Colonic mucosa (tissue), 4 donors: ENCODE results near the gene TCF4. TPM values are rescaled to one million over a fixed set of nuclear protein-coding genes. Genes with fewer than 3 reads are reported as not detected.

Experiments used
- DNase-seq: peaks from one replicate; pipeline ENCODE4 v3.0.0-alpha.2; 2020
- H3K27ac ChIP-seq: fragments of 200-600 bp; one replicate; pipeline ENCODE4 v1.8.0; 2021
- H3K27me3 ChIP-seq: fragments of 200-600 bp; one replicate; pipeline ENCODE4 v1.8.0; 2021
- H3K36me3 ChIP-seq: fragments of 200-600 bp; one replicate; pipeline ENCODE4 v1.8.0; 2021
- H3K4me1 ChIP-seq: fragments of 200-600 bp; one replicate; pipeline ENCODE4 v1.8.0; 2021; ENCODE audit warnings: mild to moderate bottlenecking
- H3K4me3 ChIP-seq: fragments of 200-600 bp; one replicate; pipeline ENCODE4 v1.8.0; 2021
- H3K9ac ChIP-seq, 2 donors: one replicate each; pipeline ENCODE4 v1.7.0; 2013; ENCODE audit warnings: control low read depth in 2 of 2, low read depth in 2 of 2, low read length in 2 of 2
- H3K9me3 ChIP-seq: fragments of 200-600 bp; one replicate; pipeline ENCODE4 v1.8.0; 2021
- intact Hi-C: fragments of 100-400 bp; cut with DNase I; formaldehyde crosslinking; loops from one replicate; pipeline ENCODE4 v1.14.1; 2022
- total RNA-seq, 2 donors: library from RNA; stranded (reverse); fragmentation: NEBNext Ultra II Directional in 1 of 2; extraction: Animal tissue kit (Norgen Biotek cat#: 25700) in 1 of 2; gene quantifications; one replicate each; pipeline ENCODE4 v1.2.1, GENCODE V29; 2021
- TF ChIP-seq, protein P1 (sequence below): fragments of 200-600 bp; IDR thresholded peaks from one replicate; pipeline ENCODE4 v1.8.0; 2022; ENCODE audit warnings: antibody characterized with exemption, mild to moderate bottlenecking
- donor health status: healthy.
- donor health status: DM: no; HTN: no; CAD: no.
- donor health status: DM: no; HTN: no; CAD: no.

Gene TCF4
- total RNA-seq, 2 donors from 2014 or later, result 9.8 to 29.0 TPM

DNA sequence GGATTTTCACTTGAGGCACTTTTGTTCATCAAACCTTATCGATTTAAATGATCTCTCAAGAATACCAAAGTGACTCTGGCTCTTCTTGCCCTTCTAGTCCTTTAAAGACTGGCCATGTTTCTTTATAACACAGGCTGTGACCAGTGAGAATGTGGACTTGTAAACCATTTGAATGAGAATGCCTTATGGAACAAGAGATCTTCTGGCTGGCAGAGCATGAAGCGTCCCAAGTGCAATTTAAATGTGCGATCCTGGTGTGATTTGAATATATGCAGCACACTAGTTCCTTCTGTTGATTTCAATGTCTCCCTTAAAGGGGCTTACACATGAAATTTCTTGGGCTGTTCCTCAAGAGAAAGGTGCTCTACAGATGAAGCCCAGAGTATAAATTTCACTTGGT, 366.4 kb downstream of the TCF4 start:
- no peak overlapping the region for H3K4me3 ChIP-seq
- intact Hi-C loops, result no loop called here

DNA sequence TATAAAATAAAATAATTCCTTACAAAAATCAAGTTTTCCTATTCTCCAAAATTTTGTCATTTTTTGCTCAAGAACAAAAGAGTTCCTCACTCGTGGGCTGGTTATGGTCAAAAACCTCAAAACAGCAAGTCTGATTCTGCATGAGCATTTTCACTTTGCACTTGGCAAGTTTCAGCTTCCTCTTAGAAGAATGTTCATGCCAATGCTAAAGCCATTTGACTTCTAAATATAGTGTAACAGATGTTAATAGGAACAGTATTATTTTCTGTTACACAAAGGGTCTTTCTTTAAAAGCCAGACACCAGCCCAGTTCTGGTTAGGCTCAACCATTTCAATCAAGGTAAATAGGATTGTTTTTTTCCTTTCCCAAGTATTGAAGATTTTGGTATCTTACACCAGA, 367.5 kb downstream of the TCF4 start:
- intact Hi-C loops, result no loop called here
- Histone ChIP-seq H3K4me1 (no peaks in the 10 kb centered on the region), H3K4me3 (no peak overlapping the region), H3K27ac (no peak overlapping the region), H3K9me3 (no peaks in the 10 kb centered on the region), H3K27me3 (no peaks in the 10 kb centered on the region), H3K9ac (no peak overlapping the region), H3K36me3 (no peaks in the 10 kb centered on the region)
- TF ChIP-seq, protein P1, sequence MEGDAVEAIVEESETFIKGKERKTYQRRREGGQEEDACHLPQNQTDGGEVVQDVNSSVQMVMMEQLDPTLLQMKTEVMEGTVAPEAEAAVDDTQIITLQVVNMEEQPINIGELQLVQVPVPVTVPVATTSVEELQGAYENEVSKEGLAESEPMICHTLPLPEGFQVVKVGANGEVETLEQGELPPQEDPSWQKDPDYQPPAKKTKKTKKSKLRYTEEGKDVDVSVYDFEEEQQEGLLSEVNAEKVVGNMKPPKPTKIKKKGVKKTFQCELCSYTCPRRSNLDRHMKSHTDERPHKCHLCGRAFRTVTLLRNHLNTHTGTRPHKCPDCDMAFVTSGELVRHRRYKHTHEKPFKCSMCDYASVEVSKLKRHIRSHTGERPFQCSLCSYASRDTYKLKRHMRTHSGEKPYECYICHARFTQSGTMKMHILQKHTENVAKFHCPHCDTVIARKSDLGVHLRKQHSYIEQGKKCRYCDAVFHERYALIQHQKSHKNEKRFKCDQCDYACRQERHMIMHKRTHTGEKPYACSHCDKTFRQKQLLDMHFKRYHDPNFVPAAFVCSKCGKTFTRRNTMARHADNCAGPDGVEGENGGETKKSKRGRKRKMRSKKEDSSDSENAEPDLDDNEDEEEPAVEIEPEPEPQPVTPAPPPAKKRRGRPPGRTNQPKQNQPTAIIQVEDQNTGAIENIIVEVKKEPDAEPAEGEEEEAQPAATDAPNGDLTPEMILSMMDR, result no peak
- no peak for DNase-seq

More for the DNA sequence above, 366.4 kb downstream of the TCF4 start:
- H3K36me3 ChIP-seq, result no peaks in the 10 kb centered on the region
- TF ChIP-seq, protein P1, result no peak
- no peaks in the 10 kb centered on the region for H3K9me3 ChIP-seq
- H3K9ac ChIP-seq, result no peak overlapping the region
- no peaks in the 10 kb centered on the region for H3K27me3 ChIP-seq
- no peaks in the 10 kb centered on the region for H3K4me1 ChIP-seq
- DNase-seq, result no peak
- no peak overlapping the region for H3K27ac ChIP-seq

DNA sequence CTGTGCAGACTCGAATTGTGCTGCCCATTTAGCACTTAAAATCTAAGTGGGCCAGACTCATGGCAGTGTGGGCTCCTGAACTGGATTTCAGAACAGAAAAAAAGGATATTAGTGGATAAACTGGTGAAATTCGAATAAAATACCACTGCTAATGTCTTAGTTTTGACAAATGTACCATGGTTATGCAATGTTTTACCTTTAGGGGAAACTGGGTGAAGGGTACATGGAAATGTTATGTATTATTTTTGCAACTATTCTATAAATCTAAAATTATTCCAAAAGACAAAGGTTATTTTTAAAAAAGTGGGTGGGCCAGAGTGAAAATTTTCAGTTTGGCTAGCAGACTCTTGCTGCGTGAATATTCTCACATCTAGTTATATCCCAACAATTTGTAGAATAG, 368.2 kb downstream of the TCF4 start:
- Histone ChIP-seq H3K9ac (no peak overlapping the region), H3K27me3 (no peaks in the 10 kb centered on the region), H3K4me3 (no peak overlapping the region), H3K9me3 (no peaks in the 10 kb centered on the region), H3K36me3 (no peaks in the 10 kb centered on the region), H3K27ac (no peak overlapping the region), H3K4me1 (no peaks in the 10 kb centered on the region)
- intact Hi-C loops, result no loop called here
- TF ChIP-seq, protein P1, result no peak
- DNase-seq, result no peak

DNA sequence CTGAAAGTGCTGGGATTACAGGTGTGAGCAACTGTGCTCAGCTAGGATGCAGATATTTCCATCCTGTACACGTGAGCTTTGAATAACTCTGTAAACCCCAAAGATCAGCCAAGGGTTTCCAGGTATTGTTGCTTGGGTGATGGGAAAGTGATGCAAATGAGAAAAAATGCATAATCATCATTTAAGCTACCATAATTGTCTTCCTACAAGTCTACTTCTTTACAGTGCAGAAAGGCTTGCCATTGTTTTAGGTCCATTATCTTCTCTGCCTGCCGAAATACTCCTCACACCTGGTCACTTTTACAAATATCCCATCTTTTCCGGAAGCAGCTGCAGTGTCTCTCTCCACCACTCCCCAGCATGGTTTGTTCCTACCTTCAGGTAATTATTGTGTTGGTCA, 368.9 kb downstream of the TCF4 start:
- TF ChIP-seq, protein P1, result no peak
- no peaks in the 10 kb centered on the region for H3K36me3 ChIP-seq
- no peaks in the 10 kb centered on the region for H3K27me3 ChIP-seq
- intact Hi-C loops, result no loop called here
- H3K27ac ChIP-seq, result no peak overlapping the region
- H3K4me3 ChIP-seq, result no peak overlapping the region
- no peak for DNase-seq
- H3K4me1 ChIP-seq, result no peaks in the 10 kb centered on the region
- no peak overlapping the region for H3K9ac ChIP-seq
- H3K9me3 ChIP-seq, result no peaks in the 10 kb centered on the region

DNA sequence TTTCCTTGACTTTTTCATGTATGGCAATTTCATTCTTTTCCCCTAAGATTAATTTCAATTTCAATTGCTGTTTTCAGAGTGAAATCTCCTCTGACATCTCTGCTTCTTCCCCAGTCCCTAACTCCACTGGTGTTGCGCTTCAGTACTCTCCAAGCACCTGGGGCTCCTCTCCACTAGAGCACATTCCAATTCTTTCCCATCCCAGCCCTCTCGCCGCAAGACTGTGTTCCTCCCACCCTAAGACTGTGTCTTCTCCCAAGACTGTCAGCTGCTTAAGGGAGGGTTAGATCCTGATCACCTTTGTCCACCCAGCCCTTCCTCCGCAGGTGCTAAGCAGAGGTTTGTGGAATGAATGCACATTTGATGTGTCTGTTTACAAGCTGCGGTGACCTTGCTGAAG, 373.0 kb downstream of the TCF4 start:
- Histone ChIP-seq H3K9me3 (no peaks in the 10 kb centered on the region), H3K4me1 (no peaks in the 10 kb centered on the region), H3K4me3 (no peak overlapping the region), H3K9ac (no peak overlapping the region), H3K27me3 (no peaks in the 10 kb centered on the region), H3K36me3 (no peaks in the 10 kb centered on the region), H3K27ac (no peak overlapping the region)
- no peak for DNase-seq
- TF ChIP-seq, protein P1, result no peak
- intact Hi-C loops, result no loop called here

DNA sequence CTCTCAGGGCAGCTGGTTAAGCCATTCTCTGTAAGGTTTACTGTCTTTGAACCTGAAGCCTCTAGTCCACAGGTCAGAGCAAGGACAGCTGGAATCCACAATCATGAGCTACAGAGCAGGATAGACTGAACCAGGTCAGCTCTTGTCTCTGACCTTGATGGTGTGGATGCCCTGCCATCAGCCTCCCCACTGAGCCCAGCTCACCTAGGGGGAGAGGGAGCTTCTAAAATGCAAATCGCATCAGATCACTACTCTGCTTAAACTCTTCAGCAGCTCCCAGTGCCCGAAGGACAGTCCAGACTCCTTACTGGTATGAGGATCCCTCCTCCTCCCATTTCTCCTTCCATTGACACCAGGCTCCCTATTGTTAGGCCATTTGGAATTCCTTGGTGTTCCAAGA, 373.5 kb downstream of the TCF4 start:
- no peak overlapping the region for H3K9ac ChIP-seq
- H3K27me3 ChIP-seq, result no peaks in the 10 kb centered on the region
- H3K36me3 ChIP-seq, result no peaks in the 10 kb centered on the region
- no peak overlapping the region for H3K4me3 ChIP-seq
- TF ChIP-seq, protein P1, result no peak
- no peaks in the 10 kb centered on the region for H3K9me3 ChIP-seq
- H3K4me1 ChIP-seq, result no peaks in the 10 kb centered on the region
- H3K27ac ChIP-seq, result no peak overlapping the region
- no peak for DNase-seq
- intact Hi-C loops, result no loop called here
